AG08396 (cell line): Measurements from ENCODE around the gene MVB12A.

ENCODE experiments used
- DNase-seq: peaks from one replicate; pipeline ENCODE4 v3.0.0; 2012; ENCODE audit warnings: low spot score, mixed read lengths

Gene MVB12A

GRCh38 chr19:17445526-17446165 is 25.8 kb downstream of the MVB12A start:
- no peak for DNase-seq

DNA sequence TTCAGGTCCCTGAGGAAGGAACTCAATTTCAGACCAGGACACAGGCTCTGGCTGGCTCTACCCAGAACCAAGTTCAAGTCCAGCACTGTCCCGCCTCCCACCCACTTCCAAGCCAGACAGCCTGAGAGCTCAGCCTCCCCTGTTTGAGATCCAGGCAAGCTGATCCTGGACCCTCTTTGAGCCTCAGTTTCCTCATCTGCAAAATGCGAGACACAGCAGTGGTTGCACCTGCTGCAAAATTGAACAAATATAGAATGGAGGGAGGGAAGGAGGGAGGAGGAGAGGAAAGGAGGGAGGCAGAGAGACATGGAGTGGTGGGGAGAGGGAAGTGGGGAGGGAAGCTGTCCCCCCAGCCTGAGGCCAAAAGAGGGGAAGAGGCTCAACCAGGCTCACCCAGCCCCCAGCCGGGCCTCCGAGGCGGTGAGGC is 27.9 kb downstream of the MVB12A start:
- no peak for DNase-seq

DNA sequence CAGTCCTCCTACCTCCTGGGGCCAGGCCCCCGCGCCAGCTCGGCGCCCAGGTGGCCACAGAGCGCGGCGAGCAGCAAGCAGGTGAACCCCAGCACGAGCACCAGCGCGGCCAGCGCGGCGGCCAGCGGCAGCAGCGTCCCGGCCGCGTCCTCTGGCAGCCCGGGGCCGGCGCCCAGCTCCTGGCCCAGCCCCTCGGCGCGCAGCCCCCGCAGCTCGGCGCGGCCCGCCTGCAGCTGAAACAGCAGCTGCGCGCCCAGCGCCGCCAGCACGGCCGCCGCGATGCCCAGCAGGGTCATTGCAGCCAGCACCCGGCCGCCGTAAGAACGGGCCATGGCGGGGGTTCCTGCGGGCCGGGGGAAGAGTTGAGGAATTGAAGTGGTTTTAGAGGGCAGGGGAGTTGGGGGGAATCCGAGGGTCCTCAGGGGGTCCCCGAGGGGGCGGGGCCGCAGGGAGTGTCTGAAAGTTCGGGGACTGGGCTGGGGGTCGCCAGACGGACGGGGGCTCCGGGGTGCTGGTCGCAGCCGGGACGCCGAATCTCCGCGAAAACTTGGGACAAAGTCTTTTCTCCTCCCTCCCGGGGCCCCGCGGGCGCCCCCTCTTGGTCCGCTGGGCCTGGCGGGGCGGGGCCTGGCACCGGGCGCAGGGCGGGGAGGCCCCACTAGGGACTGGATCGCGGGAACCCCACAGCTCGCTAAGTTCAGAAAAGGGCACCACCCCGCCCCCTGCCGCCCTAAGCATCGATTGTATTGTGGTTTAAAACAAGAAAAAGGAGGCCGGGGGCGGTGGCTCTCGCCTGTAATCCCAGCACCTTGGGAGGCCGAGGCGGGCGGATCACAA is 28.5 kb downstream of the MVB12A start, which contains the start of gene TMEM221:
TMEM221 (minus strand) TSS at position 538 of the 837 bp plus-strand sequence; CDS start at position 332, 206 bp downstream.
- peak; percentile 81 for DNase-seq

- no peak for DNase-seq
Measured at GRCh38 chr19:17450264-17451075, 30.6 kb downstream of the MVB12A start.

GRCh38 chr19:17451820-17452219 is 32.0 kb downstream of the MVB12A start:
- DNase-seq = no peak

GRCh38 chr19:17454576-17455071 is 34.8 kb downstream of the MVB12A start:
- no peak for DNase-seq

DNA sequence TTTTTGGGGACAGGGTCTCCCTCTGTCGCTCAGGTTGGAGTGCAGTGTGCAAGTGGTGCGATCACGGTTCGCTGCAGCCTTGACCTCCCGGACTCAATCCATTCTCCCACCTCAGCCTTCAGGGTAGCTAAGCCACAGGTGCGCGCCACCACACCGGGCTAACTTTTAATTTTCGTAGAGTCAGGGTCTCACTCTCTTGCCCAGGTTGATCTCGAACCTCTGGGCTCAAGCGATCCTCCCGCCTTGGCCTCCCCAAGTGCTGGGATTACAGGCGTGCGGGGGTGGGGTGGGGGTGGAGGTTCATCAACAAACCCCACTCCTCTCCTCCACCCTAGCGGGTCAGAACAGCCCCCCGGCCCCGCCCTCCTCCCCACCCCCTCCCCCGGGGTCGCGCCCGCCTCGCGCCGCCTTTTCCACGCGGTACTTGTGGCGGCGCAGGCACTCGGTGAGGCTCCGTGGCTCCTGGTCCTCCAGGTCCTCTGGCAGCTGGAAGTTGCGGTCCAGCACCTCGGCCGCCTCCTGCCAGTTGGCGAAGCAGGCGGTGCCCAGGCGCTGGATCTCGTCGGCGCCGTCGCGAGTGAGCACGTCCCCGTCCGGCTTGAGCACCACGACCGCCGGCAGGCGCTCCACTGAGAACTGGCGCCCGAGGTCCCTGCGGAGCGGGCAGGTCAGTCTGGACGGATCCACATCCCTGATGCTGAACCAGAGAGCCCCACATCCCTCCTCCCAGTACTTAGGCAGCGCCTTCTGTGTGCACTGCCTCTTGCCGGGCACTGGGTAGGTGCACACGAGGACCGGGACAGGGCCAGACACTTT is 35.7 kb downstream of the MVB12A start:
- no peak for DNase-seq

- no peak for DNase-seq
Measured at GRCh38 chr19:17456127-17456526, 36.3 kb downstream of the MVB12A start.

- no peak for DNase-seq
Measured at GRCh38 chr19:17457616-17458015, 37.8 kb downstream of the MVB12A start.

- DNase-seq = no peak
Measured at GRCh38 chr19:17458970-17459369, 39.1 kb downstream of the MVB12A start.

DNA sequence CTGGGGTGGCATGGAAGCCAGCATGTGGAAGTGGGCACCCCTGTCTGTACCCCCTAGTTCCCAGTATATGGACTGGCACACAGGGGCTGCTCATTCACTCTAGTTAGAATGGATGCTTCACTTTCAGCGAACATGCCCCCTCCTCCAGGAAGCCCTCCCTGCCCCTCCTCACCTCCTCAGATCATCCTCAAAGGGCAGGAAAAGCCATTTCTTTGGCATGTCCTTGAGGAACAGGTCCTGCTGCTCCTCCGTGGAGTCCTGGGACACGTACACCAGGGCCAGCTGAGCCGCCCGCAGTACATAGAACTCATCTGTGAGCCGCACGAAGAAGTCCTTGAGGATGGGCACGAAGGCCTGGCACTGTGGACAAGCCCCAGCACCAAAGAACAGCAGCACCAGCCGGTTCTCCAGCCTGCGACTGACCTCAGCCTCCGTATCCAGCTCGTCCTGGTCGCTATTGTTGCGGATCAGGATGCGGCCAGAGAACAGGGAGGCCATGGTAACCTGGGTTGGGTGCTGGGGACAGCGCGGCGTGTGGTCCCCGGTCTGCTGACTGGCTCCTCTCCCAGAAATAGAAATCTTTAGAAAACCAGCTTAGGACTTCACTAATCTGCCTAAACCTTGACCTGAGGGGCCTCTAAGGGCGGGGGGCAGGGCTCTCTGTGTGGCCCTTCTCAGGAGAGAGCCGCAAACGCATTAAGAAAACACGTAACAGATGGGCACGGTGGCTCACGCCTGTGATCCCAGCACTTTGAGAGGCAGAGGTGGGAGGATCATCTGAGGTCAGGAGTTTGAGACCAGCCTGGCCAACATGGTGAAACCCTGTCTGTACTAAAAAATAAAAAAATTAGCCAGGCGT is 40.8 kb downstream of the MVB12A start, which contains the start of gene NXNL1:
NXNL1 (minus strand) TSS at position 555 of the 859 bp plus-strand sequence; CDS start at position 498, 57 bp downstream.
- DNase-seq = no peak

GRCh38 chr19:17466487-17466850 is 46.6 kb downstream of the MVB12A start:
- no peak for DNase-seq

GRCh38 chr19:17467471-17468301 is 47.8 kb downstream of the MVB12A start:
- DNase-seq = no peak

GRCh38 chr19:17468302-17469091 is 48.6 kb downstream of the MVB12A start:
- DNase-seq = no peak

- no peak for DNase-seq
Measured at GRCh38 chr19:17469092-17469480, 49.2 kb downstream of the MVB12A start.

- peak; percentile 89 for DNase-seq
Measured at GRCh38 chr19:17469481-17470067, 49.7 kb downstream of the MVB12A start.

DNA sequence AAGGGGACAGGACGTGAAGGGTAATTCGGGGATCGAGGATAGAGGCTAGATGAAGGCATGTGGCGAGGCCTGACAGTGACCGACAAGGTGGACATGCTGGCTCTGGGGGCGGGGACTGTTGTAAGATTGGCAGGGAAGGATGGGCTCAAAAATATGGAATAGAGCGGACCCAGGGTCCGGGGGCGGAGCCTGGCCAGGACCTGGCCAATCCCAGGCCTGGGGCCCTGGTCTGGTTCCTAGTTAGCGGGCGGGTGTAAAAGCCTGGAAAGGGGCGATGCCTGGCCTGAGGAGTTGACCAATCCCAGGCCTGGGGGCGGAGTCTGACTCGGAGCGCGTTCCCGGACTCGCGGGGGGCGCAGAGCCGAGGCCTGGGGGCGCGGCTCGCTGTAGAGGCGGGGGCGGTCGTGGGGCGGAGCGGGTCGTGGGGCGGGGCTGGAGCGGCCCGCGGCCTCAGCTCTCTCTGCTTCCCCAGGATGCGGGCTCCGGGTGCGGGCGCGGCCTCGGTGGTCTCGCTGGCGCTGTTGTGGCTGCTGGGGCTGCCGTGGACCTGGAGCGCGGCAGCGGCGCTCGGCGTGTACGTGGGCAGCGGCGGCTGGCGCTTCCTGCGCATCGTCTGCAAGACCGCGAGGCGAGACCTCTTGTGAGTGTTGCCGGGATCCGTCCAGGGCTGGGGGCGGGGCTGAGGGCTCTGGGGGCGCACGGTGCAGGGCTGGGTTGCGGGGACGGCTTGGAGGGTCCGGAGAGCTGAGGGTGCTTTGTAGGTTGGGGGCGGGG is 50.4 kb downstream of the MVB12A start, which contains the start of gene SLC27A1:
SLC27A1 (plus strand) TSS at position 457 of the 774 bp plus-strand sequence; CDS start at position 474, 17 bp downstream.
- DNase-seq = peak; percentile 97
